GM19193 (cell line): ENCODE data around the gene FOXL3.

Experiments used
- POLR2A ChIP-seq: IDR thresholded peaks from 4 replicates; pipeline ENCODE4 v1.6.1; 2011; ENCODE audit not compliant: insufficient read depth, insufficient read length; ENCODE audit errors: extremely low read depth

Gene FOXL3

GRCh38 chr7:293681-294439 lies 3.9 kb downstream of the FOXL3 start:
- TF ChIP-seq POLR2A: no peak

- TF ChIP-seq POLR2A: no peak
Measured at GRCh38 chr7:294440-295154, 4.6 kb downstream of the FOXL3 start.

- no peak for TF ChIP-seq POLR2A
Measured at GRCh38 chr7:295155-296154, 5.5 kb downstream of the FOXL3 start.

DNA sequence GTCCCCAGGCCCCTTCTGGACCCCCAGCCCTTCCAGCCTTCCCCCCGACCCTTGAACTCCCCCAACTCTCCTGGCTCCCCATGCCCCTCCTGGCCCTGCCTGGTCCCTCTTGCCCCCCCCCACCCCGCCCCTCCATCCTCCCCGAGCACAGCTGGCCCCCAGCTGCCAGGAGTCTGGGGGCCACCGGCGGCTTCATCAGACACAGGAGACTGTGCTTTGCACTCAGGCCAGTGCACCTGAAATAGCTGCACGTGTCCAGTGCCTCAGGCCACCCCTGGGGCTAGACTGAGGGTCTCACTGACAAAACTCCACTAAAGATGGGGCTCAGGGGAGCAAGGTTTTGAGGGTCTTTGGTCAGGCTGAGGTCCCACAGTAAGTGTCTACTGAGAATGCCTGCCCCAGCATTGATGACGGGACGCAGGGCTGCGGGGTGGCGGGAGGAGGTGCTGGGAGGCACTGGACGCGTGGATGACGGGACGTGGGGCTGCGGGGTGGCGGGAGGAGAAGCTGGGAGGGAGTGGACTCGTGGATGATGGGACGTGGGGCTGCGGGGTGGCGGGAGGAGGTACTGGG lies 6.5 kb downstream of the FOXL3 start:
- TF ChIP-seq POLR2A: no peak

- TF ChIP-seq POLR2A: no peak
Measured at GRCh38 chr7:297611-298374, 7.8 kb downstream of the FOXL3 start.

DNA sequence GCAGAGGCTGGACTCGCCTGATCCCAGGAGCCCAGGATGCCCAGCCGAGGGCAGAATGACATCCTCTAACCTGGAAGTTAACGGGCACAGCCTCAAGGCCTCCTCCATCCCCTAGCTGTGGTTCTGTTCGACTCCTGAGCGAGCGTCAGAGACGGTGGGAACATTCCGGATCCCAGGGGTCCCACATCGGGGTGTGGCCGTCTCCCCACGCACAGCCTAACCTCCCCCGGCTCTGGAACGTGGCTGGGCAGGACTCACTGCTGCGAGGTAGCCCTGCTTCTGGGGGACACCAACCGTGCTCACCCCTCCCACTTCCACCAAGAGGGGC lies 8.4 kb downstream of the FOXL3 start:
- no peak for TF ChIP-seq POLR2A

GRCh38 chr7:298743-299142 lies 8.8 kb downstream of the FOXL3 start:
- no peak for TF ChIP-seq POLR2A

DNA sequence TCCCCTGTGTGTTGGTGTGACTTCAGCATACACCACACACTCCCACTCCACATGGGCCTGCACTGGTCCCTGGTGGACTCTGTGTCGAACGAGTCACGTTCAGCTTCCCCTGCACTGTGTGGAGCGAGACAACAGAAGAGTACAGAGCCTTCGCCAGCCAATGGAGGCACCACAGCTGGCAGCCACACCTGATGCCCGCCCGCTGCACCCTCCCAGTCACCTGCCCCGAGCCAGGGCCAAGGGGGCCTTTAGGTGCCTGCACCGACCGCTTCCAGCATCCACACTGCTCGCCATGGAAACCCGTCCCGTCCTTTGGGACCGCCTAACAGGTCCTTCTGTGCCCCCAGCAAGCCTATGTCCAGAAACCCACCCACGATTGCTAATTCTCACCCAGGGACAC lies 9.2 kb downstream of the FOXL3 start:
- no peak for TF ChIP-seq POLR2A

GRCh38 chr7:299628-300027 lies 9.7 kb downstream of the FOXL3 start:
- no peak for TF ChIP-seq POLR2A

DNA sequence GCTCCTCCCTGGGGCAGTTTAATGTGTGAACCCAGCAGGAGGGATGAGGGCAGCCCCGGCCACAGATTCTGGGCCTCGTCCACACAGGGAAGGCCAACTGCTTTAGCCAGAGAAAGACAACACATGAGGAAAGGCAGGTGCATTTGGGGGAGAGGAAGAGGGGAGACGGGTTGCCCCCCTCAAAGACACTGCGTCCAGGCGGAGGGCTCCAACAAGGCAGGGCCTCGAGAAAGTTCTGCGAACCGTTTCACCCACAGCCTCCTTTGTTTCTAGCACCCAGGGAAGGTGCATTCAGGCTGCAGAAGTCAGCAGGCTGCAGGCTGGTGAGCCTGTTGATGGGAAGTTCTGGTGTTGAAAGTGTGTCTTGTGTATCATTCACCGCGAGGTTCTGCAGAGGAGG lies 10.1 kb downstream of the FOXL3 start:
- TF ChIP-seq POLR2A: no peak

DNA sequence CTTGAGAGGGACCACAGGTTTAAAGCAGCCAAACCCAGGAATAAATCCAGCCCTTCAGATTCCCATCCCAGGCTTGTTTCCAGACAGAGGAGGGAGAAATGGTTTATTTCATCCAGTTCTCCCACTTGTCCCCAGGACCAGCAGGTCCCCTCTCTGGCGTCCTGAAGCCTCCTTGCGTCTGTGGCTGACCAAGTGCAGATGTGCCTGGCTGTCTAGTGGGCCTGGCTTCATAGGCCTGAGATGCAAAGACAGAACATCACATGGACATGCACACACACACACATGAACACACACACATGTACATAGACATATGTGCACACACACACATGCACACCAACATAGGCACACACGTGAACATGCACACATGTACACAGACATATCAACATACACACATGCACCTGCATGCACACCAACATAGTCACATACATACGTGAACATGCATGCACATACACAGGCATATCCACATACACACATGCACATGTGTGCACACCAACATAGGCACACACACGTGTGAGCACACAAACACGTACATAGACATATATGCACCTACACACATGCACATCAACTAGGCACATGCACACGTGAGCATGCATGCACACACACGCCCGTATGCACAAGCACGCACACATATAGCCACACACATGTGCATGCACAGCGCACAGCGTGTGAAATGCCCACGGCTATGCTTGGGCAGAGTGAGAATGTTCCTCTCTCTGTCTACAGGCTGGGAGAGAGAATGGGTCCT lies 10.7 kb downstream of the FOXL3 start:
- no peak for TF ChIP-seq POLR2A

GRCh38 chr7:301291-302053 lies 11.5 kb downstream of the FOXL3 start:
- no peak for TF ChIP-seq POLR2A

GRCh38 chr7:302054-302992 lies 12.4 kb downstream of the FOXL3 start:
- TF ChIP-seq POLR2A: no peak
